OCI-M2 (cell line): ENCODE results near the gene LCN6.

Experiments
- DNase-seq: peaks from one replicate; lab custom pipeline; 2025; ENCODE audit not compliant: unreplicated experiment; lab: John Stamatoyannopoulos, UW

Gene LCN6

DNA sequence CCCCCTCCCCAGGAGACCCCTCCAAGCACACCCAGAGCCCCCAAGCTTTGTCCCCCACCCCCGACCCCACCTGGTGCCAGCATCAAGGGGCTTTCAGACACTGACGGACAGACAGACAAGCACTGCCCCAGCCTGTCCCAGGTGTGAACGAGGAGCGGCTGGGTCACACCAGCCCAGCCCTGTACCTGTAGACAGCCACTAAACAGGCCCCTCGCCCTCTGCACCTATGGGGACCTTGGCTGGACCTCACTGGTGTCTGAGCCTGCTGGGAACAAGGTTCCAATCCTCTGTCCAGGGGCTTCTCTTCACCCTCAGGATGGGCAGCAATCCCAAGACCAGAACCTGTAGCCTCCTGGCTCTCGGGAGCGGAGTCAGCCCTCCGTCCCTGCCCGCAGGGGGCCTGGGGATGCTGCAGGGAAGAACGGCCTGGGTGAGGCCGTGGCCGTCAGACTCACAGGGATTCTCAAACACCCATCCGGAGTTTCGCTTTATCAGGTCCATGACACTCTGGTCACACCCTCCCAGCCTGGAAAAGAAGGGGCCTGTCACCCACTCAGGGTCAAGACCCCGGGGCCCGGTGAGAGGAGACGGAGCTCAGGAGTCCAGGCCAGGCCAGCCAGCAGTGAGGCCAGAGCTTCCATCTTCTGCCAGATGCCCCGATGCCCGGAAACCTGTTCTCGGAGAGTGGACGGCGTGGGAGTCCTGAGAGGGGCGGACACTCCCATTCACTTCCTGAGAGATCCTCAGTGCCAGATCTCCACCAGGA is 2.8 kb downstream of the LCN6 start:
- DNase-seq = no peak

DNA sequence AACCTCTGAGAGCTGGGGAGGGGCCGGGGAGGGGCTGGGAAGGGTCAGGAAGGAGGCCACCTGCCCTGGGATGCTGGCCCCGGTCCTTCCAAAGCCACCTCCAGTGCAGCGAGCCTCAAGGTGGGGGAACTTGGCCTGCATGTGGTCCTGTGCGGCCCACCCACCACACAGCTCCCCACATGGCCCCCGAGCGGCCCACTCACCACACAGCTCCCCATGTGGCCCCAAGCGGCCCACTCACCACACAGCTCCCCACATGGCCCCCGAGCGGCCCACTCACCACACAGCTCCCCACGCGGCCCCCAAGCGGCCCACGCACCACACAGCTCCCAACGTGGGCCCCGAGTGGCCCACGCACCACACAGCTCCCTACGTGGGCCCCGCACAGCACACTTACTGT is 3.6 kb downstream of the LCN6 start:
- DNase-seq = no peak

DNA sequence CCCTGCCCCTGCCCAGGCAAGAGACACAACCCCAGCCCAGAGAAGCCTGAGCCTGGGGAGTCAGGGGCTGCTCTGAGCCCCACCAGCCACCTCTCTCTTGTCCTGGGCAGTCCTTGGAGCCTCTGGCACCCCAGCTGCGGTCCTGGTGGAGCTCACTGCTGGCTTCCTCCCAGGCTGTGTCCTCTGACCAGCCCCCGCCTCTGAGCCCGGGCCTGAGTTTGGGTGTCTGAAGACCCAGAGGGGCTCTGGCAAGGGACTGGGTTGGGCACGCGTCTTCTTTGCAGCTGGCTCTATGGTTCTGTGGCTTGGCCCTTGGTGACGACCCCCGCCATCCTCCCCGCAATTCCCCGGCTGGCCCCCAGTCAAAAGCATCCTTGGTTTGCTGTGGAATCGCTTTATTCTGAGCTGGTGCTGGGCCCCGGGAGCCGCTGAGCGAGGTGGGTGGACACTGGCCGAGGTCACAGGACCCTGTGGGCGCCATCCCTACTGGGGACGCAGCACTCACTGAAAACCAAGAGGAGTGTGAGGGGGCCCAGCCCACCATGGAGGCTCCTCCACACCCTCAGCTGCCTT is 4.6 kb downstream of the LCN6 start:
- no peak for DNase-seq

DNA sequence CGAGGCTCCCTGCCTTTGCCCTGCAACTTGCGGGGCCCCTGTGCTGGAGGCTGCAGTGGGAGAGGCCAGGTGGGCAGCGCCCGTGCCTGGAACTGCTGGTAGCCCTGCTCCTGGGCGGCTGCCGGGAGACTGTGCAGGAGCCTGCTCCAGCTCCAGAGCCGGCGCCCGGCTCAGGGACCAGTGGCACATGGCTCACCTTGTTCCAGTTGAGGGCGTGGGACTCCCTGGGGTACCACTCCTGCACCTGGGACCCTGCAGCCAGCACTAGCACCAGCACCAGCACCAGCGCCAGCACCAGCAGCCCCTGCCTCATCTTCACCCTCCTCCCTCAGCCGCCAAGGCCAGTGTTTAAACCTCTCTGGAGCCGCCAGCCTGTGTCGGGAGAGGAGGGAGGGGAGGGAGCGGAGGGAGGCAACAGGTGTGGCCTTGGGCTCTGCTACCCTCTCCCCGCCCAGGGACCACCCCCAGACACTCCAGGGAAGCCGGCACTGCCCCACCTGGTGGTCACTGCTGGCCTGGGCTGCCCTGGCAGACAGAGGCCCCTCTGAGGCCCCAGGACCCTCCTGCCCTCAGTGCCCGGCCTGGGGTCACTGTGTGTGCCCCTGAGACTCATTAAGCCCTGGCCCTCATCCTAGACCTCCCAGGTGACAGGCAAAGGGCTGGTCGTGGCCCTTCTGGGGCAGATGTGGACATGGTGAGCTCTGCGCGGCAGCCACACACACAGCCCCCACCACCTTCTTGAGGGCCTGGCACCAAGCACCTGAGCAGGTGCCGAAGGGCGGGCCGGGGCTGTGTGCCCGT is 5.5 kb downstream of the LCN6 start, which contains the start of gene LCN10:
LCN10 (minus strand) TSS at position 350 of the 801 bp plus-strand sequence; CDS start at position 313, 37 bp downstream.
- no peak for DNase-seq

DNA sequence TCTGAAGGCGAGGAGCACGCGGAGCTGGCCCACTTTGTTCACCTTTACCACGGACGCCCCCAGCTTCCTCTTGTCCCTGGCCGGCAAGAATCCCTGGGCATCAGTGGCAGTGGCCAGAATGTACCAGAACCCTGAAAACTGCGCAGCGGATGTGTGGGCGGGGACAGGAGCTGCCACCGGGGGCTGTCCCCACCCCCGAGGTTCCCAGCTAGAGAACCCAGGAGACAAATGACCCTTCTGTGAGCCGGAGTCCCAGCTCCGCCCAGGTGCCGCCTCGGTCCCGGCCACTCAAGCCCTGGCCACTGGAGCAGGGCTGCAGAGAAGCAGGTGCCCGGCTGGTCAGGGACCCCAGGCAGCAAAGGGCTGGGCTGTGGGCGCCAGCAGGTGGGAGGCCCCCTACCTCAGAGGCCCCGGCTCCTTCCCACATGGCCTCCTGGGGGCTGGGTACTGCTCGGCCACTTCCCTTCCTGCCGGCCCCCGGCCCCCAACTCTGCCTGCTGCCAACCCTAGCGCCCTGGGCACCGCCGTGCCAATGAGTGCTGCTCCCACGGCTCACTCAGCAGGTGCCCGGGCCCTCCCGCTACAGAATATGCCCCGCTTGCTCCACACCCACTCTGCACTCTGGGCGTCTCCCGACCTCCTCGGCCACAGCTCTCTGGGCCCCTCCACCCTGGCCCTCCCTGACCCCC is 6.3 kb downstream of the LCN6 start:
- no peak for DNase-seq

DNA sequence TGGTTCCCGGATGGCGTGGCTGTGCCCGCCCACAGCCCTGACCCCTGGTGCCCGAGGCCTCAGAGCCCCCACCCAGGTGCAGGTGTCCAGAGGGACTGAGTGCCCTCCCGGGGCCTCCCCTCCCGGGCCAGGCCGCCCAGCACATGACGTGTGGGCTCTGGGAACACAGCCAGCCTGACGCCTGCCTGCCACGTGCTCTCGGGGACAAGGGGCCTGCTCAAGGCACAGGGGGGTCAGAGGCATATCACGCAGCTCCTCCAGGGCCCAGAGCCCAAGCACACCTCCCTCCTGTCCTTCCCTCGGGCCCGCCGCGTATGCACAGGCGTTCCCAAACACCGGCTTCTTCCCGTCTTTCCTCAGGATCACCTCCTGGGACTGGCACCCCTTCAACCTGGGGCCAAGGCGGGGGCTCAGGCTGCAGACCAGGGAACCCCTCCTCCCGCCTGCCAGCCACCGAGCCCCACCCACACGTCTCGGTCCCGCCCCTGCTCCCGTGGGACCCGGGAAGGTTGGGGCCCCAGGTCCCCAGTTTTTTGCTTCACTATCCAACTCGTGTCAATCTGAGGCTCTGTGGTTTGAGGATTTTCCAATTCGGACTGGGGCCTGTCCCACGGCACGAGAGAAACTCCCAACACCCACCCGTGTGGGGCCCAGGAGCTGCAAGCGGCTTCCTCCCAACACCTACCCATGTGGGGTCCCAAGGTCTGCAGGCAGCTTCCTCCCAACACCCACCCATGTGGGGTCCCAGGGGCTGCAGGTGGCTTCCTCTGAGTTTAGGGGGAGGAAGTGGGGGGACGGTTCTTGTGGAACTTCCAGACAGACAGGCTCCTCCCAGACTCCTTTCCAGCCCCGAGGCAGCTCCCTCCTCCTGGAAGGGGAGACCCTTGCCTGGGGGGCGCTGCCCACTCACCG is 7.1 kb downstream of the LCN6 start:
- DNase-seq = no peak

DNA sequence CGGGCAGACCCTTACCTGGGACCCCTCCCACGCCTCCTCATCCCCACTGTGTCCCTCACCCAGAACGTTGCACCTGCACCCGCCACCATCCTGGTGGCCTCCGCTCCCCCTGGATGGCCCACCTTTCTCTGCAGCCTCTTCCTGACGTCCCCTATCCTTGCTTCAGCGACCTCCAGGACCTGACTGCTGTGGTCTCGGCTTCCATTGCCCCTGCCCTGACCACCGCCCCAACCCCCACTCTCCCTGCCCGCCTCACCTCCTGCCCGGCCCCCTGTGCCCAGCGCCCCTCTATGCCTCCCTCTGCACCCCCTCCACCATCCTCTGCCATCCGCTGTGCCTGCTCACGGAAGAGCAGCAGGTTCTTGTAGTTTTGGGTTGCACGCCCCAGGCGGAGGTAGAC is 7.8 kb downstream of the LCN6 start:
- no peak for DNase-seq

DNA sequence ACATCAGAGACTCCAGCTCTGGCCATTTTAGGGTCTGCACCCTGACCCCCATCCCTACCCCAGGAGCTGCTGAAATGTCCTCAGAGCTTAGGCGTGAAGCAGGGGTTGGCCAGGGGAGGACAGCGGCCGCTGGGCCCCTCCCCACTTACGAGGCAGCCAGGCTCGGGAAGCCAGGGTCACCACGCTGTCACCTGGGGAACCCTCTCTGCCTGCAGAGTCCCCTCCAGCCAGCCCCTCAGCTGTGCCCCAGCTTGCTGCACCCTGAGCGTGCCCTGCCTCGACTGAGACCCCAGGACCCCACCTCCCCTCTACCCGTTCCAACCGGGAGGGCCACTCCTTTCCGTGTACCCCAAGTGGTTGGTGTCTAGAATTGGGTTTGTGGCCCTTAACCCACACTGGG is 8.3 kb downstream of the LCN6 start:
- DNase-seq = no peak

DNA sequence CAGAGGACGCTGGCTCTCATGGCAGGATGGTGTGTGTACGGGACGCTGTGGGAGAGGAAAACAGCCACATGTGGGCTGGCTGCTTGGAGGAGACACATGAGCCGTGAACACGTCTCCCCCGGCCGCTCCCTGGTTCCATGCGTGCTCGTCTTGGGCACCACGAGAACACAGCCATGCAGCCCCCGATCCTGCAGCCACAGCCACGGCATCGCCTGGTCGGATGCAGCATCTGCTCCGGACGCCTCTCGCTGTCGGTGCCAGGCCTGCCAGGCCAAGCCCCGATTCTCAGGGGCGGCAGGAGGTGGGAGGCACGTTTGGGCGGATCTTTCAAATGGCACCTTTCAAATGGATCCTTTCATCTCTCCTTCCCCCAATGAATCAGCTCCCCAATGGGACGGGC is 8.8 kb downstream of the LCN6 start:
- no peak for DNase-seq

DNA sequence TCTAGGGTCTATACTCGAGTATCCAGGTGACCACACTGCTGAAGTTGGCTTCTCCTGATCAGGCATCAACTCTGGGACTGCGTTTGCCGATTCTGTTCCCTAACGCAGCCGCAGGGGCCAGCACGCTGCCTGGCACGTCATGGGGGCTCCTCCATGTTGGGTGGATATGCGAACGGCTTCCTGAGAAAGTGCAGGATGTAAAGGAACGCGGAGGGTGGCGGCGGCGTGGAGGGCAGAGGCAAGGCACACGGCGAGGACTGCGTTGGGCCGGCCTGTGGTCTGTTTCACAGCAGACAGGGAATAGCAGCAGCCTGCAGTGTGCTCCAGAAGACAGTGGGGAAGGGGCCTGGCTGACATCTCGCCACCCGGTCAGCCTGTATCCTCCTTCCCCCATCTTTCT is 9.4 kb downstream of the LCN6 start:
- DNase-seq = no peak

DNA sequence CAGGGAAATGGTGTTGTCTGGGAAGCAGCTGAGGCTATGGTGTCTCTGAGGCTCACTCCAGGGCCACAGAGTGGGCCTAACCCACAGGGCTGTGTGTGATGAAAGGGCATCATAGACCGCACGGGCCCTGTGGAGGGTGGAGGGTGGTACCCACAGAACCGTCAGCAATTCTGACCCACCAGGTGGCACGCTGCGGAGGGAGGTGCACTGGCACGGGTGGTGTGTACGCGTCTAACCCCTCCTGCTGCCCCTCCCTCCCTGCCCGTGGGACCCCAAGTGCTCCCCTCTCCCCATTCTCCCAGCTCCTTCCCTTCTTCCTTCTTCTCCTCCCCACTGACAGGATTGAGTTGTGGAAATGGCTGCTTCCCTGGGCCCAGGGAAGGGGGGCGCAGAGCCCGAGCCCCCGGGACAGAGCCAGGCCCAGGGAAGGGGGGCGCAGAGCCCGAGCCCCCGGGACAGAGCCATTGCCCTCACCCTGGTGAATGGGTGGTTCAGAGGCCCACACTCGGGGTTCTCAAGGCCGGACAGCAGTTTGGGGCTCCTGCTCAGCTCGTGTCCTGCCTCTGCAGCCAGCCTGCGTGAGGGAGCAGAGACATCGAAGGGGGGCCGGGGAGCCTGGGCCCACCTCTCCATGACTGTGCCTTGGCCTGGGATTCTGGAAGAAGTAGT is 12.4 kb downstream of the LCN6 start:
- DNase-seq = no peak

DNA sequence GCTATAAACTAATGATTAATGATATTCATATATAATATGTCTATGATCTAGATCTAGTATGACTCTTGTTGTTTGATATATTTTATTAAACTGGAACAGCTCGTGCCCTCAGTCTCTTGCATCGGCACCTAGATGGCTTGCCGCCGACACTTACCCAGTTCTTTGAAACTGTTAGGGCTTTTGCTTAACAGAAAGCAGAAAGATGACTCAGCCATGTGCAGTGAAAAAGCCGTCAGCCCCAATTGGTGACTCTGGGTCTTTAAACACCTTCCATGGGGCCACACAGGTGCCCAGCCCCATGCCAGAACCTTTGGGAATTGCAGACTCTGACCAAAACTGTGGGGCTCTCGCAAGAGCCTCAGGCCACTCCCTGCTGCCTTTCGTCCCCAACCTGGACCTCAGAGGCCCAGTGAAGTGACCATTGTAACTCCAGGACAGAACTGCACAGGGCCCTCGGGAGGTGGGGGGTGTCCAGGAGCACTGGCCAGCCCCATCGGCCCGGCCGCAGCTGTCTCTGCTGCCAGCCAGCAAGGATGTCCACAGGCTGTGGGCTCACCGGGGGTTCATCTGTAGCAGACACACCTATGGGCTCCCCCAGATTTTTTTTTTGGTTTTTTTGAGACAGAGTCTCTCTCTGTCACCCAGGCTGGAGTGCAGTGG is 13.4 kb downstream of the LCN6 start:
- no peak for DNase-seq

DNA sequence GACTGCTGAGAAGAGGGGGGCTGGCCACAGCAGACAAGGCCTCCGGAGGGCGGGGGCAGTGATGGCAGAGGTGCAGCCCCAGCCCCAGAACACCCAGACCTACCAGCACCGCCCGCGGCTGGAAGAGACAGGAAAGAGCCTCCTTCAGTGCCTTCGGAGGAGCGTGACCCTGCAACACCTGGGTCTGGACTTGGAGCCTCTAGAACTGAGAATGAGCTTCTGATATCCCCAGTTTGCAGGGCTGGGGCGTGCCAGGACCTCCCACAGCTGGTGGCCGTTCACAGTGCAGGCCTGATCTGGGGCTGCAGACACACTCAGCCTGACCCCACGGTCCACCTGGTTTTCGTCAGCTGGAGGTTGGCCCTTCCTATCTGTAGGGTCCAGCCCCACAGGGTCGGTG is 14.7 kb downstream of the LCN6 start:
- DNase-seq = no peak

DNA sequence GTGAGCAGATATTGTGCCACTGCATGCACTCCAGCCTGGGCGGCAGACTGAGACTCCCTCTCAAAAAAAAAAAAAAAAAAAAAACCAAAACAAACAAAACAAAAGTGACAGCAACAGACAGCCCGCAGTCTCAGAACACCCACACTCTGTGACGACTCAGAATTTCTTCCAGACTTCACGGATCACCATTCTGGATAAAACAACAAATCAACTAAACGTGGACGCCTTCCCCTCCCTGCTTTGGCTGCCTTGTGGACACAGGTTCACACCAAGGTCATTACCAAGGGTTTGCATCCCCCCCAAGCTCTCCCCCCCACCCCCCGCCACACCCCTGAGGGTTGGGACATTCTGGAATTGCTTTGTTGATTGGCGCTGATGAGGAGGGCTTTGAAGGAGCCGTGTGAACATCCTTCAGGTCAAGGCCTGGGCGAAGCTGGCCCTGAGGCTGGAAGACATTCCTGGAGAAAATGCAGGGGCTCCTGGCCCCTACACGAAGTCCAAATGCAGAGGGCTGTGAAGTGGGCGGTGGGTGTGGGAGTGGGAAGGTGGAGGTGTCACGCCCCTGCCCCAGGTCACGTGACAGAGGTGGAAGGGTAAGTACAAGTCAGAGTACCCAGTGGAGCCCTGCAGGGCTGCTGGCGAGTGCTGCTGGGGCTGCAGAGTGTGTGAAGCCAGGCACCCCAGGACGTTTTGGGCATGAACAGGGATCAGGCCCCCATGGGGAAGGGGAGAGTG is 15.7 kb downstream of the LCN6 start:
- DNase-seq = no peak

DNA sequence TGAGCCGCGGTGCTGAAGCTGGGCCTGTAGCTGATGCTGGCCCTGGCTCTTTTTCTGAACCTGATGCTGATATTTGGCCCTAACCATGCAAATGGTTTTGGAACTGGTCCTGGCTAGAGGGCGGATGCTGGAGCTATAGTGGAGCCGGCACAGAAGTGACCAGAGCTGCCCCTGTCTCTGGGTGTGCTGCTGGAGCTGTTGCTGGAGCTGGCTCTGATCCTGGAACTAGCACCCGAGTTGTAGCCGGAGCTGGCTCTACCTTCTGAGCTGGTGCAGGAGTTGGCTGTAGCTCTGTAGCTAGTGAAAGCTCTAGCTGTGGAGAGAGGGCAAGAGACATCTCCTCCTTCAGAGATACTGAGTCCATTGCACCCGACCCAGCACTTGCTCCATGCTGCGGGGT is 18.4 kb downstream of the LCN6 start:
- no peak for DNase-seq

DNA sequence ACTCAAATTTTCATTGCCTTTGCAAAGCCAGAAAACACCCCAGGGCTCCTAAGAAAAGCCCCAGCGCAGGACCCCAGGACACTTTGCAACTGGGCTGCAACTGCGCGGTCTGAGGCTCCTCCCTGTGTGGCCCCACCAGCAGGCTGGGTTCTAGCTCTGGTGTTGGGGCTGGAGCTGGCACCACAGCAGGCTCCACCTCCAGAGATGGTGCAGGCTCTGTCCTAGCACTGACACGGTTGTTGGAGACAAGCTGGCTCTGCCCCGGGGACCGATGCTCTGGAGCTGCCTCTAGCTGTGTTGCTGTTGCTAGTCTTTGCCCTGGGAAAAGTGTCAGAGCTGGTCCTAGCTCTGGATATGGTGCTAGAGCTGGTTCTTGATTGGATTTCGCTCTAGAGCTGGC is 19.2 kb downstream of the LCN6 start:
- no peak for DNase-seq

DNA sequence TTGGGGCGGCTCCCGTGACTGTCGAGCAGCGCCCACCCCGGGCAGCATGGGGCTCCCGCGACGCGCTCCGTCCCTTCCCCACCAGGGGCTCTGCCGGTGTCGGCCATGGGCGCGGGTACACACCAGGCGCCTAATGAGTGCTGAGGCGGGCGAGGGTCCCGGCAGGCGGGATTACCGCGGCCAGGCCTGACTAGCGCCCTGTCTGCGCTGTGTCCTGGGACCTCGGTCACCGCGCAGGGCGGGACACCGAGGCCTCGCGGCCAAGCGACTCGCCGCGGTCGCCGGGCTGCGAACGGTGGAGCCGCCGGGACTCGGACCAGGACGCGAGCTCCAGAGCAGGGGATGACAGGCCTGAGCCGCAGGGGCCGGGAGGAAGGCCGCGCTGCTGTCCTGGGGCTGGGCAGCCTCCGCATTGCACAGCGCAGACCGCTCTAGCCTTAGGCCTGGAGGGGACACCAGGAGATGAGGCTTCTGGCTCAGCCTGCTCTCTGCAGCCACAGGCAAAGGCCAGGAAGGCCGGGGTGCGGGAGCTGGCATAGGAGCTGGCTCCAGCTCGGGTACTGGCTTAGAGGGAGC is 19.7 kb downstream of the LCN6 start:
- DNase-seq = no peak

DNA sequence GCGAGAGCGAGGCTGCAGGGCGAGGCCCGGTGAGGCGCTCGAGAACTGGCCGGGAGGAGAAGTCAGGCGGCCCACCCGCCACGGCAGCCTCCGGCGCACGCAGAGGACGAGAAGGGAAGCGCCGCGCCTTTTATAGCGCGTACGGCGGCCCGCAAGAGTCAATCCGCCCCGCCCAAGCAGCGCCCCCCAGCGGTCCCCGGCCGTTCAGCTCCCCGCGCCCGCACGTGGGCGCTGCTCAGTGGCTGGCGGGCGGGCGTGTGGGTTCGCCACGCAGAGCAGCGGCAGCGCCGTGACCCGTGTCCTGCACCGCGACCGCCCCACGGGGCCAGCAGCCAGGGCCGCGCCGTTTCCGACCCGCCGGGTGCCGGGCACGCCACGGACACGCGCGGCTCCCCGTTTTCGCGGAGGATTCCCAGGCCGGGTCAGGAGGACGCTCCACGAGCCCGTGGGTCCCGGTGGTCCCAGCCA is 20.2 kb downstream of the LCN6 start:
- DNase-seq = no peak
